HG02973 (cell line): ENCODE measurements around the gene ZNF195.
"Not testable (repeated sequence)": the region's sequence is repeated elsewhere in the genome, so short reads cannot be mapped to it uniquely, and the experiment has no call there.

Experiments used
- ATAC-seq: cut with Tn5 transposase; IDR thresholded peaks from one replicate; pipeline ENCODE4 v1.9.1; 2021; ENCODE audit warnings: moderate library complexity; ENCODE audit not compliant: unreplicated experiment

Gene ZNF195

DNA sequence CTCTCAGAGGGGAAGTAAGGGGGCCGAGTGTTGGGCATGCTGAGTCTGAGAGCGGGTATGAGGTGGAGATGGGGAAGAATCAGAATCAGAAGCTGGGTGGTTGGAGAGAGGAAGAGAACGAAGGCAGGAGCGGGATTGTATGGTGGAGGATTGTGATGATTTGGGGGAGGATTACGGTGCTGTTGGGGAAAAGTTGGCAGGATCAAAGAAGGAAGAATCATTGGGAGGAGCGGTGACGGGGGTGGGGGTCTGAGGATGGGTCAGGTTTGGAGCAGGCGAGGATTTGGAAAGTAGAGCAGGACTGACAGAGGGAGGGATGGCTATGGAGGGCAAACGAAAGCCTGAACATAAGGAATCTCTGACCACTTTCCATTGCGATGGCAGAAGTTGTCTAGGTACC lies 22.1 kb downstream of the ZNF195 start:
- ATAC-seq: no peak

DNA sequence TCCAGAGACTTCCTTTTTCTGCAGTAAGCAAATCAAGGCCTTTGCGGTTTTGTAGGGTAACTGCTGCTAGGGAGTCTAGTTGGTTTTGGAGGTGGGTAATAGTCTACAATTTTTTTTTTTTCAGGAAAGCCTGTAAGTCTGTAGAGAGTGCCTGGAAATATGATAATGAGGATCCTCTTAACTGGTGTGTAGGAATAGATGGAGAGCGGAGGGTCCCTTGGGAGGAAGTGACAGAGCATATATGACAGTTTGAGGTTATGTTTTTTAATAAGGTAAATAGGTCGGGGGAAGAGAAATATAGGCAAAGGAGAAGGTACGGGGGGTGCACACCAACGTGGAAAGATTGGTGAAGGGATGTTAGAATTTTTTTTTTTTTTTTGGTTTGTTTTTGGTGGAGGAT lies 25.9 kb downstream of the ZNF195 start:
- no peak for ATAC-seq

- ATAC-seq: no peak
Observed at GRCh38 chr11:3347127-3347526, 31.8 kb downstream of the ZNF195 start.

DNA sequence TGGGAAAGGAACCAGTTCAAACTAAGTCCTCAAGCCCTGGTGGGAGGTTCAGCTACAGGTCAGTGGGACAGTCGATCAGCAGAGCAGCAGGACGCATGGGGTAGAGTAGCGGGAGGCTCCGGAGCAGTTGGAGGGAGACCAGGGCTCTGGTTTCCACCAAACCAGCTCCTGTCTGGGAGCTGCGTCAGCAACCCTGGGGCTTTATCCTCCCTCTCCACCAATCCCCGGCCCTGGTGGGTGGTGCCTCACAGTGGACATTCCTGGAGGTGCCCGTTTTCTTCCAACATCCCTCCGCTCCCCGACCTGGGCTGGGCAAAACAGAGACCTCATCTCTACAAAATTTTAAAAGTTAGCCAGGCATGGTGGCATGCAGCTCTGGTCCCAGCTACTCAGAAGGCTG lies 32.4 kb downstream of the ZNF195 start:
- ATAC-seq: no peak

DNA sequence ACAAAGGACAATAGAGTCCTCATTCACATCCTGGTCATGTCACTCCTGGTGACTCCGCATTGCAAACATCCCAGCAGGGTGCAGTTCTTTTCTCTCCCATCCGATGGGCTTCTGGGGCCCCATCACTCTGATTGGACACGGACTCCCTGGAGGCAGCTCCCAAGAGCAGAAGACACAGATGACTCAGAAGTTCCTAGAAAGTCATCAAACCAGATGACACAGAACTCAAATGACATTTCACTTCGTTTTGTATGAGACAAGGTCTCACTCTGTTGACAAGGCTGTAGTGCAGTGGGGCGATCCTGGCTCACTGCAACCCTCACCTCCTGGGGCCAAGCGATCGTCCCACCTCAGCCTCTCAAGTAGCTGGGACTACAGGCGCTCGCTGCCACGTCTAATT lies 33.2 kb downstream of the ZNF195 start:
- ATAC-seq: no peak

GRCh38 chr11:3344327-3345174 lies 34.4 kb downstream of the ZNF195 start:
- ATAC-seq: no peak

- no peak for ATAC-seq
Observed at GRCh38 chr11:3342709-3343108, 36.2 kb downstream of the ZNF195 start.

DNA sequence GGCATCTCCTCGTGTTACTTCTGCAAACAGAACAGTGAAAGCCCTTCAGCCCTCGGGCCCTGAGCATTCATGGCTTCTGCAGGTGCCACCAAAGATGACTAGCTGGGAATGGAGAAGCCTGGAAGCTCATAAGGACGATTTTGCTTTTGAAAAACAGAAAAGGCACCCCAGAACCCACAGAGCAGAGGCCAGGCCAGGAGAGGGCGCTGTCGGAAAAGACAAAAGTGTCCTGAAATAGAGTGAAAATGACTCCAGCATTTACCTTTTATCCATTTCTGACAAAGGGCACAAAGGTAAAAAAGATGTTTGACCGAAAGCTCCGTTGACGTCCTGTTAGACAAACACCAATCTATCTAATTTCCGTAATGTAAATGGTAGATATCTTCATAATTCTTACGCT lies 37.6 kb downstream of the ZNF195 start:
- ATAC-seq: no peak

- no peak for ATAC-seq
Observed at GRCh38 chr11:3340025-3340424, 38.9 kb downstream of the ZNF195 start.

- ATAC-seq: no peak
Observed at GRCh38 chr11:3339340-3339624, 39.7 kb downstream of the ZNF195 start.

DNA sequence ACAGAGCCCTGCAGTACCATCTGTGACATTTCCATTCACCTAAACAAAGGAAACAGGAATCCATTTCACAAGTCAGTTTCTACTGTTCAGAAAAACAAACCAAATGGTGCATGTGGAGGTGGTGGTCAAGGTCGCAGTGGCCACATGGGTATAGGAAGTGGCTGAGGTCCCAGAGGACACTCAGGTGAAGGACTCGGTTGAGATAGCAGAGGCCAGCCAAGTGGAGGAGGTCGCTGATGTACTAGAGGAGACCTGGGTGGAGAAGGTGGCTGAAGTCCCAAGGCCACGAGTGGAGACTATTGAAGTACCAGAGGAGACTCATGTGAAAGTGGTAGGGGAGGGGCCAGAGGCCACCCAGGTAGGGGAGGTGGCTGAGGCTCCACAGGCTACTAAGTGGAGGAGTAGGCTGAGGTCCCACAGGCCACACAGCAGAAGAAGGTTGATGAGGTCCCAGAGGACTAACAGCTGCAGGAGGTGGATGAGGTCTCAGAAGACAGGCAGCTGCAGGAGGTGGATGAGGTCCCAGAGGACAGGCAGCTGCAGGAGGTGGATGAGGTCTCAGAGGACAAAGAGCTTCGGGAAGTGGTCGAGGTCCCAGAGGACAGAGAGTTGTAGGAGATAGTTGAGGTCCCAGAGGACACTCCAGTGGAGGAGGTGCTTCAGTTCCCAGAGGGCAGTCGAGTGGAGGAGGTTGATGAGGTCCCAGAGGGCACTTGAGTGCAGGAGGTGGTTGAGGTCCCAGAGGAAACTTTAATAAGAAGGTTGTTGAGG lies 40.2 kb downstream of the ZNF195 start:
- ATAC-seq: no peak

DNA sequence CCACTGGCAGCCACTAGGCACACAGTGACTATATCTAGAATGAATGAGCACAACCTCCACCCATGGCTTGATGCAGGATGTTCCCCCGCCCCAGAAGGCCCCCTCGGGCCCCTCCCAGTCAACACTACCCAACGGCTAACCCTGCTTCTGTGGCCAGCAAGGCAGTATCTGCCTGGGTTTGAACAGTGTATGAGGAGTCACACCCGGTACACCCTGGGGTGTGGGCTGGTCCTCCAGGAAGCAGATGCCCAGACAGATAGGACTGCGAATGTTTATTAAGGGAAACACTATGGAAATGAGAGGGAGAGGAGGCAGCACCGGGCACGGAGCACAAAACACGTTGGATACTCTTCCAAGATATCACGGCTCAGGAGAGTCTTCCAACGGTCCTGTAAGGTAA lies 42.5 kb downstream of the ZNF195 start:
- not testable (repeated sequence) for ATAC-seq

DNA sequence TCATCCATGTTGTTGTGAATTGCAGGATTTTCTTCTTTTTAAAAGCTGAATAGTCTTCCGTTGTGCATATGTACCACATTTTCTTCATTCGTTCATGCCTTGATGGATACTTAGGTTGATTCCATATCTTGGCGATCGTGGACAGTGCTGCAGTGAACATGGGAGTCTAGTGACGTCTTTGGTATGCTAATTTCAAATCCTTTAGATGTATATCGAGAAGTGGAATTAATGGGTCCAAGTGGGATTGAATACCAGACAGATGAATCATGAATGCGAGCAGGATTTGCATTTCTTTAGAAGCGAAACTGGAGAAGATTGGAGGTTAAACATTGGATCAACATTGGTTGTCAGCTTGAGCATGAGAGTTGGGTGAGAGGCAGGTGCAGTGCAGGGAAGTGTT lies 45.8 kb downstream of the ZNF195 start:
- not testable (repeated sequence) for ATAC-seq

- ATAC-seq: not testable (repeated sequence)
Observed at GRCh38 chr11:3331078-3331477, 47.9 kb downstream of the ZNF195 start.

DNA sequence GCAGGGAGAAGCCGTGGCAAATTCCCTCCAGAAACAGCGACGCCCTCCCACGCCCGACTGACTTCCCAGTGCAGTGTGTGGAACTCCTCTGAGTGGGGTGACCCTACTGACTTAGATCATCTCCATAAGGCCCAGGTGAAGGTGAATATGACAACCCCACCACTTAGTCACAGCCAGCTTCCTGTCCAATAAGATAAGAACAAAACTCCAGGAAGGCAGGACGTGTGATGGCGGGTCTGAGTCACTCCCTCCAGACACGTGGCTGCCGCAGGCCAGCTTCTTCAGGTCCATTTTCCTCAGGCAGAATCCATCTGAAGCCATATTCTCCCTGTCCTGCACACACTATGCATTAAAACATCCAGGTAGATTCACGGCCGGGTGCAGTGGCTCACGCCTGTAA lies 48.9 kb downstream of the ZNF195 start:
- not testable (repeated sequence) for ATAC-seq

DNA sequence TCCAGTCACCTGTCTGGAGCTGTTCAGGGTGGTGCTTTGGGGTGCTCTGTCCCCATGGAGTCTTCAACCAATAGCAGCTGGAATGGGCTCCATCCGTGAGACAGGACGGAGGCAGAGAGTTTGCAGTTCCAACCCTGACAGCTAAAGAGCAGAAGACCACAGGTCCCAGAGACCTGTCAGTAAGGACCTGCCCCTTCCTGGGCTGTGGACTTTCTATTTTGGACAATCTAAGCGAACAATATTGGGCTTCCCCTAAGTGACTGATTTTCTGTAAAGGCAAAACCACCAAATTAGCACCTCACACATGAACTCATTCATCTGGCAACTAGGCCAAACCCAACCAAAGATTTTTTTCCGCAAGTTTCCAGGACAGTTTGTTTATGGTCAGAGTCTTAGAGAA lies 50.4 kb downstream of the ZNF195 start:
- not testable (repeated sequence) for ATAC-seq

DNA sequence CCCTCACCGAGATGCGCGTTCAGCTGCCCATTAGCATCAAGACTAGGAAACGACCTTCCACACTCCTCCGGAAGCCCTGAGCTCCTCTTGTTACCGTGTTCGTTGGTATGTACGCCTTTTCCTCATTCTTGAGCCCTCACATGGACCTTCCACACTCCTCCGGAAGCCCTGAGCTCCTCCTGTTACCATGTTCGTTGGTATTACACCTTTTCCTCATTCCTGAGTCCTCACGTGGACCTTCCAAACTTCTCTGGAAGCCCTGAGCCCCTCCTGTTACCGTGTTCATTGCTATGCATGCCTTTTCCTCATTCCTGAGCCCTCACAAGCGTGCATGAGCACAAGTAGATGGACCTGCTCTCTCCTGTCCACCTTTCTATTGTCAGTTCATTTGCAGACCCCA lies 52.5 kb downstream of the ZNF195 start:
- ATAC-seq: not testable (repeated sequence)

- not testable (repeated sequence) for ATAC-seq
Observed at GRCh38 chr11:3324724-3325123, 54.2 kb downstream of the ZNF195 start.
